Measurements from ENCODE around the gene TMEM39A. TPM values are rescaled to one million over a fixed set of nuclear protein-coding genes. Genes with fewer than 3 reads are reported as not detected.
A peak's percentile ranks its signal among the peaks of the same experiment; 100 is the strongest.

Gene TMEM39A
- polyA plus RNA-seq (ENCODE audit: insufficient read length), result 60.3 TPM
- long read RNA-seq, donor 1, full-length matches to known transcripts, result 8 of 14 reads
- long read RNA-seq, donor 1, partial matches to known transcripts, result 6 of 14 reads
- long read RNA-seq, donor 1, other reads (novel, unspliced or antisense), result 0 of 14 reads
- long read RNA-seq, donor 2, full-length matches to known transcripts, result 6 of 6 reads
- long read RNA-seq, donor 2, partial matches to known transcripts, result 0 of 6 reads
- long read RNA-seq, donor 2, other reads (novel, unspliced or antisense), result 0 of 6 reads
- long read RNA-seq, donor 3, full-length matches to known transcripts, result 3 of 3 reads
- long read RNA-seq, donor 3, partial matches to known transcripts, result 0 of 3 reads
- long read RNA-seq, donor 3, other reads (novel, unspliced or antisense), result 0 of 3 reads
- long read RNA-seq, donor 4, result 0 reads
- long read RNA-seq, donor 5, full-length matches to known transcripts, result 7 of 7 reads
- long read RNA-seq, donor 5, partial matches to known transcripts, result 0 of 7 reads
- long read RNA-seq, donor 5, other reads (novel, unspliced or antisense), result 0 of 7 reads
- long read RNA-seq, donor 6, full-length matches to known transcripts, result 2 of 2 reads
- long read RNA-seq, donor 6, partial matches to known transcripts, result 0 of 2 reads
- long read RNA-seq, donor 6, other reads (novel, unspliced or antisense), result 0 of 2 reads
- long read RNA-seq, donor 7, full-length matches to known transcripts, result 6 of 6 reads
- long read RNA-seq, donor 7, partial matches to known transcripts, result 0 of 6 reads
- long read RNA-seq, donor 7, other reads (novel, unspliced or antisense), result 0 of 6 reads
- long read RNA-seq, donor 8, full-length matches to known transcripts, result 2 of 2 reads
- long read RNA-seq, donor 8, partial matches to known transcripts, result 0 of 2 reads
- long read RNA-seq, donor 8, other reads (novel, unspliced or antisense), result 0 of 2 reads

GRCh38 chr3:119463171-119464169, at the start of gene TMEM39A:
Gene TMEM39A, minus strand, starts transcription at chr3:119463615. Its CDS starts 1,541 bp downstream, at chr3:119462074.
- DNase-seq, result peak; percentile 99

- DNase-seq, result no peak
These were observed 47.3 kb upstream of the TMEM39A start for GRCh38 chr3:119510690-119511089.

- no peak for DNase-seq
These were observed 44.9 kb upstream of the TMEM39A start for GRCh38 chr3:119508172-119508845.

- DNase-seq, result no peak
These were observed 44.0 kb upstream of the TMEM39A start for GRCh38 chr3:119507404-119507803.

- DNase-seq, result no peak
These were observed 43.2 kb upstream of the TMEM39A start for GRCh38 chr3:119506631-119507030.

GRCh38 chr3:119500901-119501300, 37.5 kb upstream of the TMEM39A start:
- no peak for DNase-seq

- no peak for DNase-seq
These were observed 36.9 kb upstream of the TMEM39A start for GRCh38 chr3:119500265-119500664.

GRCh38 chr3:119498186-119499011, 35.0 kb upstream of the TMEM39A start, which contains the start of gene TIMMDC1:
Gene TIMMDC1, plus strand, starts transcription at chr3:119498547. Its CDS starts 187 bp downstream, at chr3:119498734.
- DNase-seq, result peak; percentile 98

GRCh38 chr3:119497820-119498185, 34.4 kb upstream of the TMEM39A start:
- peak; percentile 22 for DNase-seq

- DNase-seq, result no peak
These were observed 31.2 kb upstream of the TMEM39A start for GRCh38 chr3:119494597-119494996.

GRCh38 chr3:119492810-119493209, 29.4 kb upstream of the TMEM39A start:
- DNase-seq, result no peak

GRCh38 chr3:119492128-119492527, 28.7 kb upstream of the TMEM39A start:
- DNase-seq, result no peak

- DNase-seq, result no peak
These were observed 26.7 kb upstream of the TMEM39A start for GRCh38 chr3:119490153-119490552.

- no peak for DNase-seq
These were observed 22.1 kb upstream of the TMEM39A start for GRCh38 chr3:119485563-119485962.

- DNase-seq, result no peak
These were observed 19.7 kb upstream of the TMEM39A start for GRCh38 chr3:119483101-119483500.

GRCh38 chr3:119481079-119481478, 17.7 kb upstream of the TMEM39A start:
- DNase-seq, result no peak

GRCh38 chr3:119470866-119471265, 7.5 kb upstream of the TMEM39A start:
- no peak for DNase-seq

GRCh38 chr3:119469418-119470189, 6.2 kb upstream of the TMEM39A start:
- peak; percentile 42 for DNase-seq

GRCh38 chr3:119468041-119468440, 4.6 kb upstream of the TMEM39A start:
- no peak for DNase-seq
